Fibroblast of lung (primary cell): ENCODE data around the gene SLC10A1.

Experiments used
- EZH2 ChIP-seq: IDR thresholded peaks from 2 replicates; pipeline ENCODE4 v1.5.1; 2012; ENCODE audit warnings: low read length, control low read depth, mild to moderate bottlenecking; ENCODE audit errors: missing control alignments
- TF ChIP-seq, protein P1 (sequence below), 2 donors: IDR thresholded peaks in 1 of 2; conservative IDR thresholded peaks in 1 of 2; 1 replicate in 1 of 2; 2 replicates in 1 of 2; pipeline ENCODE4 v1.5.1; 2011 to 2012; ENCODE audit warnings: low read length in 2 of 2, control low read depth in 1 of 2, inconsistent platforms in 1 of 2, low read depth in 1 of 2, mild to moderate bottlenecking in 1 of 2

DNA sequence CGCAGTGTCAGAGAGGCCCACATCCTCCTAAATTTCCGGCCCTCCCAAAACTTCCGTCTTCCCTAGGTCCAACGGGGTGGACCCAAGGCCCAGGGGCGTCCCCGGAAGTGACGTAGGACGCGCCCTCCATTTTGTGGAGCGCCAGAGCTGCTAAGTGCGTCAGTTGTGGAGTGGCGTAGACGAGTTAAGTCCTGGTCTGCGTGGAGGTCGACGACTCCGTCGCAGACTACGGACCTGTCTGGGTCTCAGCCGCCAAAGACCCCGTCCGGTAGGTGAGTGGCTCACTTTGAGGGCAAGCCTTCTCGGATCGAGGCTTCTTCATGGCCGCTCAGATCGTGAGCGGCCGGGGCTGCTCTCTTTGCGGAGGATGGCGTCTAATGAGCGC lies 30.1 kb downstream of the SLC10A1 start, which contains the start of gene SRSF5:
- TF ChIP-seq, protein P1, sequence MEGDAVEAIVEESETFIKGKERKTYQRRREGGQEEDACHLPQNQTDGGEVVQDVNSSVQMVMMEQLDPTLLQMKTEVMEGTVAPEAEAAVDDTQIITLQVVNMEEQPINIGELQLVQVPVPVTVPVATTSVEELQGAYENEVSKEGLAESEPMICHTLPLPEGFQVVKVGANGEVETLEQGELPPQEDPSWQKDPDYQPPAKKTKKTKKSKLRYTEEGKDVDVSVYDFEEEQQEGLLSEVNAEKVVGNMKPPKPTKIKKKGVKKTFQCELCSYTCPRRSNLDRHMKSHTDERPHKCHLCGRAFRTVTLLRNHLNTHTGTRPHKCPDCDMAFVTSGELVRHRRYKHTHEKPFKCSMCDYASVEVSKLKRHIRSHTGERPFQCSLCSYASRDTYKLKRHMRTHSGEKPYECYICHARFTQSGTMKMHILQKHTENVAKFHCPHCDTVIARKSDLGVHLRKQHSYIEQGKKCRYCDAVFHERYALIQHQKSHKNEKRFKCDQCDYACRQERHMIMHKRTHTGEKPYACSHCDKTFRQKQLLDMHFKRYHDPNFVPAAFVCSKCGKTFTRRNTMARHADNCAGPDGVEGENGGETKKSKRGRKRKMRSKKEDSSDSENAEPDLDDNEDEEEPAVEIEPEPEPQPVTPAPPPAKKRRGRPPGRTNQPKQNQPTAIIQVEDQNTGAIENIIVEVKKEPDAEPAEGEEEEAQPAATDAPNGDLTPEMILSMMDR (conservative IDR thresholded peaks at IDR 0.05 in 1 of 2, IDR thresholded peaks at IDR 0.05 in 1 of 2; ENCODE audit: low read depth in 1 of 2, low read length in 2 of 2) = no peak
- TF ChIP-seq EZH2 = no peak
